Spleen (tissue), 11 donors: ENCODE measurements around the gene DNASE1L2. TPM values are rescaled to one million over a fixed set of nuclear protein-coding genes. Genes with fewer than 3 reads are reported as not detected.

Experiments used
- DNase-seq: peaks from one replicate; pipeline ENCODE4 v3.0.0-alpha.2; 2020
- H3K27ac ChIP-seq, 8 donors: fragments of 200-600 bp; sonication (generic) in 7 of 8; 1 replicate in 4 of 8; 2 replicates in 4 of 8; pipeline versions ENCODE4 v1.5.0 to v1.8.0; 2016 to 2021; ENCODE audit warnings: inconsistent platforms in 4 of 8, mild to moderate bottlenecking in 4 of 8, moderate library complexity in 1 of 8
- H3K27me3 ChIP-seq, 7 donors: fragments of 200-600 bp; sonication (generic) in 6 of 7; replicated peaks in 1 of 7; 1 replicate in 4 of 7; 2 replicates in 3 of 7; pipeline versions ENCODE4 v1.5.0 to v1.8.0; 2016 to 2021; ENCODE audit warnings: inconsistent platforms in 3 of 7, mild to moderate bottlenecking in 1 of 7
- H3K36me3 ChIP-seq, 6 donors: fragments of 200-600 bp; sonication (generic) in 5 of 6; 1 replicate in 4 of 6; 2 replicates in 2 of 6; pipeline versions ENCODE4 v1.5.0 to v1.8.0; 2016 to 2021; ENCODE audit warnings: inconsistent platforms in 2 of 6
- H3K4me1 ChIP-seq, 6 donors: fragments of 200-600 bp; sonication (generic) in 5 of 6; 1 replicate in 3 of 6; 2 replicates in 3 of 6; pipeline versions ENCODE4 v1.5.0 to v1.8.0; 2016 to 2021; ENCODE audit warnings: inconsistent platforms in 3 of 6
- H3K4me3 ChIP-seq, 8 donors: fragments of 200-600 bp; sonication (generic) in 7 of 8; 1 replicate in 4 of 8; 2 replicates in 4 of 8; pipeline versions ENCODE4 v1.5.0 to v1.8.0; 2016 to 2021; ENCODE audit warnings: inconsistent platforms in 4 of 8, mild to moderate bottlenecking in 4 of 8, moderate library complexity in 2 of 8
- H3K9me3 ChIP-seq, 8 donors: fragments of 200-600 bp; sonication (generic) in 7 of 8; 1 replicate in 4 of 8; 2 replicates in 4 of 8; pipeline versions ENCODE4 v1.5.0 to v1.8.0; 2016 to 2021; ENCODE audit warnings: inconsistent platforms in 4 of 8
- POLR2A ChIP-seq, 3 donors: fragments of 450-650 bp; IDR thresholded peaks; one replicate each; pipeline ENCODE4 v1.5.1; 2017; ENCODE audit warnings: antibody characterized with exemption in 3 of 3, mild to moderate bottlenecking in 1 of 3
- POLR2AphosphoS5 ChIP-seq, 3 donors: sonication (generic); formaldehyde crosslinking; IDR thresholded peaks; one replicate each; pipeline ENCODE4 v1.5.1; 2017; ENCODE audit warnings: antibody characterized with exemption in 3 of 3
- WGBS, 5 donors: extraction: QIAGEN DNeasy Blood & Tissue Kit in 3 of 5; methylation state at CpG; one replicate each; pipeline versions ENCODE4 v1.1.5 to v1.1.7; 2013 to 2018; 5-methylcytosine and 5-hydroxymethylcytosine counted together
- intact Hi-C: fragments of 100-400 bp; cut with DNase I; formaldehyde crosslinking; loops from one replicate; pipeline ENCODE4 v1.15.0; 2023; ENCODE audit warnings: low total_unique reads
- polyA plus RNA-seq, 3 donors: library from polyadenylated mRNA; stranded (reverse); fragments of 200-250 nt; gene quantifications; one replicate each; pipeline ENCODE4 v1.2.1, GENCODE V29; 2013
- total RNA-seq, 7 donors: library from RNA; depleted of rRNA in 3 of 7; stranded (reverse); fragments of >200 nt in 3 of 7; fragmentation: NEBNext Ultra II Directional in 4 of 7; extraction: Animal tissue kit (Norgen Biotek cat#: 25700) in 4 of 7; gene quantifications; one replicate each; pipeline versions ENCODE4 v1.1.0 to v1.2.1, GENCODE V29; 2016 to 2021
- TF ChIP-seq, protein P1 (sequence below), 11 experiments: fragments of 200-600 bp in 7 of 11; fragments of 450-650 bp in 4 of 11; sonication (generic) in 4 of 11; IDR thresholded peaks in 8 of 11; conservative IDR thresholded peaks in 3 of 11; 1 replicate in 7 of 11; 2 replicates in 4 of 11; pipeline versions ENCODE4 v1.4.0 to v1.8.0; 2016 to 2021; ENCODE audit warnings: antibody characterized with exemption in 11 of 11, inconsistent platforms in 4 of 11, mild to moderate bottlenecking in 1 of 11
- donor health status: healthy with polysubstance abuse.
- donor health status: DM: no; HTN: no; CAD: no; lungs with moderate emphysema.
- donor health status: DM: no; HTN: no; CAD: no.
- donor health status: Bipolar disorder and iron deficiency.
- donor health status: healthy.
- donor health status: DM: no; HTN: no; CAD: no.
- donor health status: DM: yes; HTN: yes; CAD: no.

Gene DNASE1L2
- total and polyA plus RNA-seq, 10 donors: 0.59 to 2.2 (median 1.2) TPM

GRCh38 chr16:2270588-2271470 lies 34.6 kb downstream of the DNASE1L2 start:
- Histone ChIP-seq H3K27ac (no peak overlapping the region), H3K27me3 (no peaks in the 10 kb centered on the region), H3K9me3 (no peaks in the 10 kb centered on the region), H3K4me3 (no peak overlapping the region), H3K36me3 (peaks cover 0 to 2% (median 0%) of the 10 kb centered on the region in 6 donors), H3K4me1 (peaks cover 20 to 57% (median 31%) of the 10 kb centered on the region in 6 donors)
- intact Hi-C loops: no loop called here
- TF ChIP-seq POLR2AphosphoS5 (IDR thresholded peaks at IDR 0.05) (no peak), POLR2A (IDR thresholded peaks at IDR 0.05) (no peak)
- TF ChIP-seq, protein P1, sequence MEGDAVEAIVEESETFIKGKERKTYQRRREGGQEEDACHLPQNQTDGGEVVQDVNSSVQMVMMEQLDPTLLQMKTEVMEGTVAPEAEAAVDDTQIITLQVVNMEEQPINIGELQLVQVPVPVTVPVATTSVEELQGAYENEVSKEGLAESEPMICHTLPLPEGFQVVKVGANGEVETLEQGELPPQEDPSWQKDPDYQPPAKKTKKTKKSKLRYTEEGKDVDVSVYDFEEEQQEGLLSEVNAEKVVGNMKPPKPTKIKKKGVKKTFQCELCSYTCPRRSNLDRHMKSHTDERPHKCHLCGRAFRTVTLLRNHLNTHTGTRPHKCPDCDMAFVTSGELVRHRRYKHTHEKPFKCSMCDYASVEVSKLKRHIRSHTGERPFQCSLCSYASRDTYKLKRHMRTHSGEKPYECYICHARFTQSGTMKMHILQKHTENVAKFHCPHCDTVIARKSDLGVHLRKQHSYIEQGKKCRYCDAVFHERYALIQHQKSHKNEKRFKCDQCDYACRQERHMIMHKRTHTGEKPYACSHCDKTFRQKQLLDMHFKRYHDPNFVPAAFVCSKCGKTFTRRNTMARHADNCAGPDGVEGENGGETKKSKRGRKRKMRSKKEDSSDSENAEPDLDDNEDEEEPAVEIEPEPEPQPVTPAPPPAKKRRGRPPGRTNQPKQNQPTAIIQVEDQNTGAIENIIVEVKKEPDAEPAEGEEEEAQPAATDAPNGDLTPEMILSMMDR (IDR thresholded peaks at IDR 0.05 in 8 of 11, conservative IDR thresholded peaks at IDR 0.05 in 3 of 11): no peak
- DNase-seq: no peak
- 87 to 94% (median 88%) methylated on average over 13 to 15 of the region's 15 CpGs for WGBS, 5 donors

DNA sequence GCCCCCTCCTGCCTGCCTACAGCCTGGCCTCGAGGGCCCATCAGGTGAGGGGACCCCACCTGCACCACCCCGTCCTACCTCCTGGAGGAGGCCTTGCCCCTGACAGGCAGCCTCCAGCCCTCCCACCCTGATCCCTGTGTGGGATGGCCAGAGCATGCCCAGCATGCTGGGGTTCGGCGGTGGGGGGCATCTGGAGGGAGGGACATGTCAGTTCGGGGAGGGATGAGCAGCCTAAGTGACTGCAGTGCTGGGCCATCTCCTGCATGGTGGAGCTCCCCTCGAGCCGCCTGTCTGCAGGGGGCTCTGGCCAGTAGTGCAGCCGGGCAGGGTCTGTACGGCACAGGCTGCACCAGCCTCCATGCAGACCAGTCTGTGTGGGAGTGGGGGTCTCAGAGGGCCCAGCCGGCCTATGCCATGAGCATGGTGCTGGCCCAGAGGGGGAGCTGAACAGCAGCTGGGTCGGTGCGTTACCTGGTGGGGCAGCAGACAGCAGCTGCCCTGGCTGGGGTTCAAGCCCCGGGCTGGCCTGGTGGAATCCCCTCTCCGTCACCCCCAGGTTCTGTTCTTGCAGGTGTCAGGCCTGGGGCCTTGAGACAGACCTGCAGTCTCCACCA lies 35.7 kb downstream of the DNASE1L2 start:
- Histone ChIP-seq H3K4me1 (peaks cover 13 to 46% (median 20%) of the 10 kb centered on the region in 6 donors), H3K27ac (no peak overlapping the region), H3K36me3 (peaks cover 0 to 10% (median 0%) of the 10 kb centered on the region in 6 donors), H3K27me3 (no peaks in the 10 kb centered on the region), H3K9me3 (no peaks in the 10 kb centered on the region), H3K4me3 (no peak overlapping the region)
- peak in 1 of 3 donors; percentile 16 for TF ChIP-seq POLR2AphosphoS5 (IDR thresholded peaks at IDR 0.05)
- TF ChIP-seq POLR2A (IDR thresholded peaks at IDR 0.05): no peak
- no peak for DNase-seq
- WGBS, 5 donors: 77 to 96% (median 95%) methylated on average over 6 to 14 of the region's 14 CpGs
- intact Hi-C loops: no loop called here

GRCh38 chr16:2273484-2273883 lies 37.2 kb downstream of the DNASE1L2 start:
- TF ChIP-seq POLR2A (IDR thresholded peaks at IDR 0.05) (no peak), POLR2AphosphoS5 (IDR thresholded peaks at IDR 0.05) (no peak)
- TF ChIP-seq, protein P1 (IDR thresholded peaks at IDR 0.05 in 8 of 11, conservative IDR thresholded peaks at IDR 0.05 in 3 of 11): no peak
- Histone ChIP-seq H3K4me3 (no peak overlapping the region), H3K27ac (no peak overlapping the region), H3K36me3 (peaks cover 0 to 22% (median 0%) of the 10 kb centered on the region in 6 donors), H3K4me1 (peaks cover 13 to 41% (median 17%) of the 10 kb centered on the region in 6 donors), H3K9me3 (no peaks in the 10 kb centered on the region), H3K27me3 (no peaks in the 10 kb centered on the region)
- DNase-seq: no peak
- intact Hi-C loops: no loop called here
- WGBS, 5 donors: 73 to 93% (median 89%) methylated on average over 8 to 16 of the region's 16 CpGs

GRCh38 chr16:2273931-2274330 lies 37.7 kb downstream of the DNASE1L2 start:
- Histone ChIP-seq H3K4me1 (peaks cover 13 to 37% (median 13%) of the 10 kb centered on the region in 6 donors), H3K36me3 (peaks cover 0 to 22% (median 0%) of the 10 kb centered on the region in 6 donors), H3K27ac (no peak overlapping the region), H3K9me3 (no peaks in the 10 kb centered on the region), H3K27me3 (no peaks in the 10 kb centered on the region), H3K4me3 (no peak overlapping the region)
- 85 to 92% (median 89%) methylated on average over 5 to 10 of the region's 10 CpGs for WGBS, 5 donors
- TF ChIP-seq POLR2AphosphoS5 (IDR thresholded peaks at IDR 0.05): peak in 1 of 3 donors; percentile 18
- TF ChIP-seq POLR2A (IDR thresholded peaks at IDR 0.05): no peak
- intact Hi-C loops: no loop called here
- DNase-seq: no peak
